ENCODE data around the gene POLH.

The POLH gene

DNA sequence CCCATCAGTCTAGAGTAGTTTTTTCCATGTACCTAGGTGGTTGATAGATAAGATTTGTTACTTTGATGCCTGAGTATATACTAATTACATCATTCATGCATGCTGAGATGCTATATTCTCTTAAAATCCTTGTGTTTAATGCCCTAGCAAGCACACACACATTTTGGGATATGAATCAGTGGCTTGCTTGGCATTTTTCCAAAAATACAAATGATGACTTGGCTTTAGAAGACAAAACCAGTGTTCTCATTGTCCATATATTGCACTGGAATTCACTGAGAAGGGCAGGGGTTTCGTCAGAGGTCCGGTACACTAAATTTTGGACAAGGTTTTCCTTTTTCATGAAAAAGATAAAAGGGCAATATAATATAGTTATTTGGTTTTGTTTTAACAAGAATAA lies 28.2 kb downstream of the POLH start:
- in situ Hi-C loops (cut with MboI; ENCODE audit: low sequenced_read_pairs), result no loop called here

DNA sequence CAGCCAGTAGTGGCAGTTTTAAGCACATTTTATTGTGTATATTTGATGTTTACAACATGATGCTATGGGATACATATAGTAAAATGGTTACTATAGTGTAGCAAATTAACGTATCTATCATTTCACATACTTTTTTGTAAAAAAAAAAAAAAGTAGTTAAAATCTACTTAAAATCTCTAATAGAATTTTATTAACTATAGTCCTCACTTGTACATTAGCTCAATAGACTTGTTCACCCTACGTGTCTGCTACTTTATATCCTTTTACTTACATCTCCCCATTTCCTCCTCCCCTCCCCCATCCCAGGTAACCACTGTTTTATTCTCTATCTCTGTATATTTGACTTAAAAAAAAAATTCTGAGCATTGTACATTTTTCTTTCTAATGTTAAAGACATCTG lies 30.0 kb downstream of the POLH start:
- in situ Hi-C loops (cut with MboI; ENCODE audit: low sequenced_read_pairs), result no loop called here

DNA sequence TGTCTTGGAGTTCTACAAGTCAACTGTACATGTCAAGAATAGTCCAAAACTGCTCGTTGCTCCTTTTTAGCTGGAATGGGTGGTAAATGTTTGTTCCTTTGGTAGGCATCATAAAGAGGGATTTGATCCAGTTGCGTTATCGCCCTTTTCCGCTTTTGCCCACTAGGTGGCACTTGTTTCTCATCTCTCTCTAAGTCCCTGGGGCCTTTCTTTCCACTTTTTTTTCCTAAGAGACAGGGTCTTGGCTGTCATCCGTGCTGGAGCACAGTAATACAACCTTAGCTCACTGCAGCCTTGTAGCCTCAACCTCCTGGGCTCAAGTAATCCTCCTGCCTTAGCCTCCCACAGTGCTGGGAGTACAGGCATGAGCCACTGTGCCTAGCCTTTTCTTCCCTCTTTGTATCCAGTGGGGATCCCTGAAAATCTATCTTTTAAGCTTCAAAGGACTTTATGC lies 32.4 kb downstream of the POLH start:
- in situ Hi-C loops (cut with MboI; ENCODE audit: low sequenced_read_pairs), result no loop called here

GRCh38 chr6:43608807-43609206 lies 32.8 kb downstream of the POLH start:
- in situ Hi-C loops (cut with MboI; ENCODE audit: low sequenced_read_pairs), result no loop called here

DNA sequence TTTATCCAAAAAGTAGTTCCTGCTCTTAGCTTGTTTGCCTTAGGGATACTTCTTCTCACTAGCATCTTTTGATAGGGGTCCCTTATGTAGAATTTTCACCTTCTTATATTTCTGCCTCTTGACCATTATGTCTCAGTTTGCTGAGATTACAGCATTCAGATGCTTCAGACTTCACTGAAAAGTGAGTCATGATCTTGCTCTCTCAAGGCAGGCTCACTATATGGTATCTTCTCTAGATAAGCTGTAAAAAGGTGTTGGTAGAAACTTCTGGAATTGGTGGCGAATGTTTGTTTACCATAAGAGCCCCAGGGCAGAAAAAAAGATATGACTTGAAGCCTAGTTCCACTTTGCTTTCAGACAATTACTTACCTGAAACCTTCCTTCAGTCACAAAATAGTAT lies 33.4 kb downstream of the POLH start:
- in situ Hi-C loops (cut with MboI; ENCODE audit: low sequenced_read_pairs), result no loop called here

DNA sequence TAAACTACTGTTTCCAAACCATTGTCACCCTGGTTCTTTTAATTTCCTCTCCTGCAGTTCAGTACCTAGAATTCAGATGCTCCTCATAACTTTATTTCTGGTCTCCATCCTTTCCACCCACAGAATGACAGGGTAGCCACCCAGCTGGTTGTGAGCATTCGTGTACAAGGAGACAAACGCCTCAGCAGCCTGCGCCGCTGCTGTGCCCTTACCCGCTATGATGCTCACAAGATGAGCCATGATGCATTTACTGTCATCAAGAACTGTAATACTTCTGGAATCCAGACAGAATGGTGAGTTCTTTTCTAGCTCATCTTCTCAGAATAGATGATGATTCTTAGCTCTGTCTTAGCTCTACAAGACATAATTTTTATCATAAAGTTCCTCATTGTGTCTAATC lies 34.4 kb downstream of the POLH start:
- in situ Hi-C loops (cut with MboI; ENCODE audit: low sequenced_read_pairs), result no loop called here

DNA sequence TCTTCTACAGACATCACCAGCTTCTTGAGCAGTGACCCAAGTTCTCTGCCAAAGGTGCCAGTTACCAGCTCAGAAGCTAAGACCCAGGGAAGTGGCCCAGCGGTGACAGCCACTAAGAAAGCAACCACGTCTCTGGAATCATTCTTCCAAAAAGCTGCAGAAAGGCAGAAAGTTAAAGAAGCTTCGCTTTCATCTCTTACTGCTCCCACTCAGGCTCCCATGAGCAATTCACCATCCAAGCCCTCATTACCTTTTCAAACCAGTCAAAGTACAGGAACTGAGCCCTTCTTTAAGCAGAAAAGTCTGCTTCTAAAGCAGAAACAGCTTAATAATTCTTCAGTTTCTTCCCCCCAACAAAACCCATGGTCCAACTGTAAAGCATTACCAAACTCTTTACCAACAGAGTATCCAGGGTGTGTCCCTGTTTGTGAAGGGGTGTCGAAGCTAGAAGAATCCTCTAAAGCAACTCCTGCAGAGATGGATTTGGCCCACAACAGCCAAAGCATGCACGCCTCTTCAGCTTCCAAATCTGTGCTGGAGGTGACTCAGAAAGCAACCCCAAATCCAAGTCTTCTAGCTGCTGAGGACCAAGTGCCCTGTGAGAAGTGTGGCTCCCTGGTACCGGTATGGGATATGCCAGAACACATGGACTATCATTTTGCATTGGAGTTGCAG lies 37.9 kb downstream of the POLH start:
- in situ Hi-C loops (cut with MboI; ENCODE audit: low sequenced_read_pairs), result no loop called here

GRCh38 chr6:43614396-43614730 lies 38.4 kb downstream of the POLH start:
- in situ Hi-C loops (cut with MboI; ENCODE audit: low sequenced_read_pairs), result no loop called here

- in situ Hi-C loops (cut with MboI; ENCODE audit: low sequenced_read_pairs), result no loop called here
Measured at GRCh38 chr6:43616725-43617472, 40.9 kb downstream of the POLH start.

GRCh38 chr6:43621078-43621835 lies 45.3 kb downstream of the POLH start:
- in situ Hi-C loops (cut with MboI; ENCODE audit: low sequenced_read_pairs), result no loop called here

GRCh38 chr6:43621836-43622180 lies 45.8 kb downstream of the POLH start:
- in situ Hi-C loops (cut with MboI; ENCODE audit: low sequenced_read_pairs), result no loop called here

DNA sequence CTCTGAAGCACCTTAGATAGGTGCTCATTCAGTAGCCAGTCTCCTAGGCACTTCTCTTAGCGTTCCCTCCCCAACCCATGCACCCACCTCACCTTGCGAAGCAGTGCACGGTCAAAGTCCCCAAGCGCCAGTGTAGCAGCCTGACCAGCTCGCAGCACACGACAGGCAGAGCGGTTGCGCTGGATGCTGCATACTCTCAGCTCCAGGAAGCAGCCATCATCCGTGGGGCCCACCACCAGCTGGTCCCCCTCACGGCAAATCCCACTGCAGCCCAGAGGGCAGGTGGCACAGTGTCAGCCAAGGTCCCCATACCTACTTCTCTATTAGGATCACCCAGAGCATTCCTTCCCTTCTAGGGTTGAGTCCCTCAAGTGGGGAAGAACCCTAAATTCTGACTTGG lies 46.6 kb downstream of the POLH start:
- in situ Hi-C loops (cut with MboI; ENCODE audit: low sequenced_read_pairs), result no loop called here

GRCh38 chr6:43623880-43624785 lies 48.1 kb downstream of the POLH start:
- in situ Hi-C loops (cut with MboI; ENCODE audit: low sequenced_read_pairs), result no loop called here

GRCh38 chr6:43624786-43625288 lies 48.9 kb downstream of the POLH start:
- in situ Hi-C loops (cut with MboI; ENCODE audit: low sequenced_read_pairs), result no loop called here

DNA sequence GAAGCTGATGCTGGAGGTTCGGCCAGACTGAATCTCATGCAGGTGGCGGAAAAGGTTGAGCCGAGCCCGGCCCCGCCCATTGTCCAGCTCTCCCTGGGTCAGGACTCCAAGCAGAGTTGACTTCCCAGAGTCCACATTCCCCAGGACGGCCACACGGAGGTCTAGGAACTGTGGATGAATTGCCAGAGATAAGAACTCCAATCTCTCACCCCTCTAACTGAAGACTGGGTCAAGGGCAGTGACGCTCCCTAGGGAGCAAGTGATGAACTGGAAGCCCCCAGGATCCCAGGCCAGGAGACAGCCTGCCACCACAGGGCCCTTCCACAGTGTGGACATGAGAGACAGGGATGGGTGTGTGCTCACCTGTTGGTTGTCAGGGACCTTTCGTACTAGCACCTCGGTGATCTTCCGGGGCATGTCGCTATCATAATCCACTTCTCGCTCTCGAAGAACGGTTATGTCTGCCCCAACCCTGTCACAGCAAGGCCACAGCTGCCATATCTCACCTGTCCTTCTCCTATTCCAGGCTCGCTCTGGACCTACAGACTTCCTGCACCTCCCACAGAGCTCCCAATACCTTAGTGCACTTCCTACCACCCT lies 49.5 kb downstream of the POLH start:
- in situ Hi-C loops (cut with MboI; ENCODE audit: low sequenced_read_pairs), result no loop called here

DNA sequence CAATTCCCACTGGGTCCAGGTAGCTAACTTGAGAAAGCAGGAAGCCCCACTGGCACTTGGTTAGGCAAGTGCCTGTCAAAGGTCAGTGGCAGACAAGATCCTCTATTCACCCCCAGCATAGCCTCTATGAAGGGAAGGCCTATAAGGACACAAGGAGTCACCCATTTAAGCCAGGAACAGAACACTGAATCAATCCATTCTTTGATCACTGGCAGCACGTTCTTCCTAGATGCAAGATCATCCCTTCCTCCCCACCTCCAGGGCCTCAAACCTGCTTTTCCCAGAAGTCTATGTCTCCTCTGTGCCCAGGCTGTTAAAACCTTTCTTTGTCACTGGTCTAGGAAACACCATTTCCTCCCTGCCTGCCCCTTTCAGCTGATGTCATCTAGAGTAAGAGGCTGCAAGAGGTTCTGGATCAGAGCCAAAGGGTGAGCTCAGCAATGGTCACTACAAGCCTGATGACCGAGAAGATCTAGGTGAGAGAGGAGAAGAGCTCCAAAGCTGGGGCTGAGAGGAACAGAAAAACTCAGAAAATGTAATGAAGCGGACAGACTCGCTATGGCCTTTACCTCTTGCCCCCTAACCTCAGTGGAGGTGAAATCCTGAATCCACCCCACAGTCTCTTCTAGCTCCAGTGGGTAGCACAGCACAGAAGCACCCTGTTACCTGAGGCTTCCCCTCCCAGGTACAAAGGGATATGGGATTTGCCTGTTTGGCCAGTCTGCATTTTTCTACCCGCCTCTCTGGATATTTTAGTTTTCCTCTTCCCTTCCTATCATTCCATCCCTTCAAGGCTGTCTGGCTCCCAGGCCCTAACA lies 51.2 kb downstream of the POLH start:
- in situ Hi-C loops (cut with MboI; ENCODE audit: low sequenced_read_pairs), result no loop called here

GRCh38 chr6:43628393-43629103 lies 52.6 kb downstream of the POLH start:
- in situ Hi-C loops (cut with MboI; ENCODE audit: low sequenced_read_pairs), result no loop called here

GRCh38 chr6:43629104-43629504 lies 53.1 kb downstream of the POLH start, which contains the start of gene GTPBP2:
Gene GTPBP2, minus strand, starts transcription at chr6:43629264. Its CDS starts 102 bp downstream, at chr6:43629162.
- in situ Hi-C loops (cut with MboI; ENCODE audit: low sequenced_read_pairs), result no loop called here

Measured in hTERT RPE-1 (cell line).